Thyroid gland (tissue), 4 donors: ENCODE results near the gene ZNF750.

Experiments
- POLR2A ChIP-seq, 2 donors: fragments of 450-650 bp; IDR thresholded peaks; one replicate each; pipeline ENCODE4 v1.6.1; 2017; ENCODE audit warnings: antibody characterized with exemption in 2 of 2, mild to moderate bottlenecking in 2 of 2, moderate library complexity in 1 of 2
- TF ChIP-seq, protein P1 (sequence below), 6 experiments: fragments of 200-600 bp in 3 of 6; fragments of 450-650 bp in 3 of 6; sonication (generic) in 3 of 6; IDR thresholded peaks; one replicate each; pipeline ENCODE4 v1.5.1; 2016 to 2019; ENCODE audit warnings: antibody characterized with exemption in 6 of 6, mild to moderate bottlenecking in 2 of 6, inconsistent platforms in 1 of 6, moderate library complexity in 1 of 6

GRCh38 chr17:82884341-82884969 is 44.6 kb upstream of the ZNF750 start:
- TF ChIP-seq, protein P1, sequence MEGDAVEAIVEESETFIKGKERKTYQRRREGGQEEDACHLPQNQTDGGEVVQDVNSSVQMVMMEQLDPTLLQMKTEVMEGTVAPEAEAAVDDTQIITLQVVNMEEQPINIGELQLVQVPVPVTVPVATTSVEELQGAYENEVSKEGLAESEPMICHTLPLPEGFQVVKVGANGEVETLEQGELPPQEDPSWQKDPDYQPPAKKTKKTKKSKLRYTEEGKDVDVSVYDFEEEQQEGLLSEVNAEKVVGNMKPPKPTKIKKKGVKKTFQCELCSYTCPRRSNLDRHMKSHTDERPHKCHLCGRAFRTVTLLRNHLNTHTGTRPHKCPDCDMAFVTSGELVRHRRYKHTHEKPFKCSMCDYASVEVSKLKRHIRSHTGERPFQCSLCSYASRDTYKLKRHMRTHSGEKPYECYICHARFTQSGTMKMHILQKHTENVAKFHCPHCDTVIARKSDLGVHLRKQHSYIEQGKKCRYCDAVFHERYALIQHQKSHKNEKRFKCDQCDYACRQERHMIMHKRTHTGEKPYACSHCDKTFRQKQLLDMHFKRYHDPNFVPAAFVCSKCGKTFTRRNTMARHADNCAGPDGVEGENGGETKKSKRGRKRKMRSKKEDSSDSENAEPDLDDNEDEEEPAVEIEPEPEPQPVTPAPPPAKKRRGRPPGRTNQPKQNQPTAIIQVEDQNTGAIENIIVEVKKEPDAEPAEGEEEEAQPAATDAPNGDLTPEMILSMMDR (IDR thresholded peaks at IDR 0.05): no peak
- TF ChIP-seq POLR2A (IDR thresholded peaks at IDR 0.05): no peak
